Sigmoid colon (tissue), 4 donors: Measurements from ENCODE around the gene HABP2.

Experiments used
- CTCF ChIP-seq, 4 experiments: fragments of 450-650 bp in 3 of 4; fragments of 200-600 bp in 1 of 4; IDR thresholded peaks; one replicate each; pipeline ENCODE4 v1.5.1; 2016 to 2019; ENCODE audit warnings: antibody characterized with exemption in 4 of 4, mild to moderate bottlenecking in 3 of 4, moderate library complexity in 2 of 4
- EP300 ChIP-seq, 4 donors: sonication (generic); formaldehyde crosslinking; IDR thresholded peaks; one replicate each; pipeline ENCODE4 v1.6.1; 2017; ENCODE audit warnings: antibody characterized with exemption in 4 of 4
- POLR2A ChIP-seq, 2 donors: fragments of 450-650 bp; IDR thresholded peaks; one replicate each; pipeline ENCODE4 v1.6.1; 2016; ENCODE audit warnings: antibody characterized with exemption in 2 of 2, mild to moderate bottlenecking in 2 of 2, moderate library complexity in 2 of 2

DNA sequence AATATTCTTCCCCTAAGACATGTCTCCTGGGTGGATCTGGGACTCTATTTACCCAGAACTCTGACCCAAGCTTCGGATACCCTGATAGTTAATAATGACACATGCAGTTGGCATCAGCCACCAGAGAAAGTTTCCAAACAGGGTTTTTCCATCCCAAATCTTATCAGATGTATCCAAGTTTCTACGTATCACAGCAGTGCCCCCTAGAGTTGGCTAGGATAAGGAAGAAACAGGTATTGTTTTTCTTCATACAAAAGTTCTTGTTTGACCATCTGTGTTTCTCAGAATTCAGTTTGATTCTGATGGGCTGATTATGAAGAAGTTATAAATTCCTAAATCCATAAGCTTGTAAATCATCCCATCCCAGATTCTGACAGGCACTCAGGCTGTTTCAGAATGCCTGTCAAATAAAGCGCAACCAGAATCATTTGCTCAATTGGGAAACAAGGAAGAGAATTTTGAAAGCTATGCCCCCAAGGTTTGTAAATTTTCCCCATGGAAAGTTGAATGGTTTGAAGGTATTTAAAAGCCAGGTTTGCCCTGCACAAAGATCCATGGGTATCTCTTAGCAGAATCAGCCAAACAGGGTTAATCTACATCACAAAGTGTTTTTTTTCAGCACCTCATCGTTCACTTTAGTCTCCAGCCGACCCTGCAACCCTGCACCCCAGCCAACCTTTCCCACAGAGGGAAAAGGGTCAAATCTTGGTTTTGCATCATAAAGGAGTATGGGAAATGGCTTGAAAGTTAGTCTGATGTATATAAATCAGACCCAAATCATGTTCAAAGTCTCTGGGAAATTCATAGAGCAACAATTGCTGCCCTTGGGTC lies 63.6 kb downstream of the HABP2 start:
- TF ChIP-seq CTCF (IDR thresholded peaks at IDR 0.05) = no peak
- no peak for TF ChIP-seq POLR2A (IDR thresholded peaks at IDR 0.05)
- TF ChIP-seq EP300 (IDR thresholded peaks at IDR 0.05) = no peak
